ENCODE results near the gene FADS2.

The FADS2 gene

DNA sequence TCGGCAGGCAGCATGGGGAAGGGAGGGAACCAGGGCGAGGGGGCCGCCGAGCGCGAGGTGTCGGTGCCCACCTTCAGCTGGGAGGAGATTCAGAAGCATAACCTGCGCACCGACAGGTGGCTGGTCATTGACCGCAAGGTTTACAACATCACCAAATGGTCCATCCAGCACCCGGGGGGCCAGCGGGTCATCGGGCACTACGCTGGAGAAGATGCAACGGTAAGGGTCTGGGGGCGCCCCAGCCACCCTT, 204 bp downstream of the FADS2 start:
- H3K27me3 ChIP-seq: no peaks in the 10 kb centered on the region
- no peaks in the 10 kb centered on the region for H3K36me3 ChIP-seq
- peak overlapping the region; percentile 85 for H3K4me3 ChIP-seq (ENCODE audit: low read depth, low read length)
- DNase-seq: no peak
- no peaks in the 10 kb centered on the region for H3K9me3 ChIP-seq
- no peaks in the 10 kb centered on the region for H3K4me1 ChIP-seq
- TF ChIP-seq CTCF (IDR thresholded peaks at IDR 0.05; ENCODE audit: low read depth, low read length): no peak

DNA sequence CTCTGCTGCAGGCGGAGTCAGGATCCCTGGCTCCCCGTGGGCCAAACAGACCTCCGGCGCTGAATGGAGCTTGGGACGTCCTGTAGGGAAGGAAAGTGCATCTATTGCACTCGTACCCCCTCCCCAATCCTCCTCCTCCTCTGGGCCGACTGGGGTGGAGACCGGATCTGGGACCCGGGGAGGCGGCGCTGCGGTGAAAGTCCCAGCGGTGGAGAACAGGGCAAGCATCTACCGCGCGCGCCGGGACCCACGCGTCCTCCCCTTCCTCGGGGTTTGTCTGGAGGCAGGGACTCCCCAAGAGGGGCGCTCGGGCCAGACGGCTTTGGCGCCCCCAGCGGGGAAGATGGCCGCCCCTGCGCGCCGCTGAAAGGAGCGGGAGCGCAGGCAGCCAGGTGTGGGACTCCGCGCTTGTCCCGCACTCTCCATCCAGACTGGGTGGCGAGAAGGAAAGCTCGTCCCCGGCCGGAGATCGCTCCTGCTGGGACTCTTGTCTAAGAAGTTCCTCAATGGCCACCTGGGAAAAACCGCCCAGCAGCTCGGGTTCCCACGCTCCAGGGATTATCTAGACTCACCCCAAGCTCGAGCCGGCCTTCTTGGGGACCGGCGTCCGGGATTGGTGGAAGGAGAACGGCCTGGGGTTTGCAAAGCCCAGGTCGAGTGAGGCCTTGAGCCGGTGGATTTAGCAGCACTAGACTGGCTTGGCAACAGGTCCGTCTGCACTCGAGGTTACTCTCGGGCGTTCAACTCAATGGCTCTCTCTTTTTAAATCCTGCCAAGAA, 718 bp downstream of the FADS2 start:
- TF ChIP-seq CTCF (IDR thresholded peaks at IDR 0.05; ENCODE audit: low read depth, low read length): peak; percentile 47
- peak; percentile 47 for DNase-seq
- no peaks in the 10 kb centered on the region for H3K27me3 ChIP-seq
- H3K4me3 ChIP-seq (ENCODE audit: low read depth, low read length): peak overlapping the region; percentile 85
- no peaks in the 10 kb centered on the region for H3K9me3 ChIP-seq
- H3K4me1 ChIP-seq: no peaks in the 10 kb centered on the region
- no peaks in the 10 kb centered on the region for H3K36me3 ChIP-seq

GRCh38 chr11:61829806-61830205, 1.7 kb downstream of the FADS2 start:
- no peaks in the 10 kb centered on the region for H3K9me3 ChIP-seq
- H3K36me3 ChIP-seq: no peaks in the 10 kb centered on the region
- no peaks in the 10 kb centered on the region for H3K27me3 ChIP-seq
- TF ChIP-seq CTCF (IDR thresholded peaks at IDR 0.05; ENCODE audit: low read depth, low read length): no peak
- DNase-seq: no peak
- H3K4me1 ChIP-seq: peaks cover 3% of the 10 kb centered on the region; the same call in 1 of the 2 replicates
- H3K4me3 ChIP-seq (ENCODE audit: low read depth, low read length): peak overlapping the region; percentile 85

GRCh38 chr11:61830237-61831105, 2.4 kb downstream of the FADS2 start:
- Histone ChIP-seq H3K4me3 (ENCODE audit: low read depth, low read length) (peak overlapping the region; percentile 85), H3K4me1 (peaks cover 3% of the 10 kb centered on the region; the same call in 1 of the 2 replicates), H3K9me3 (no peaks in the 10 kb centered on the region), H3K36me3 (no peaks in the 10 kb centered on the region), H3K27me3 (no peaks in the 10 kb centered on the region)
- no peak for TF ChIP-seq CTCF (IDR thresholded peaks at IDR 0.05; ENCODE audit: low read depth, low read length)
- no peak for DNase-seq

GRCh38 chr11:61832207-61832606, 4.1 kb downstream of the FADS2 start:
- H3K27me3 ChIP-seq: no peaks in the 10 kb centered on the region
- no peaks in the 10 kb centered on the region for H3K9me3 ChIP-seq
- H3K4me3 ChIP-seq (ENCODE audit: low read depth, low read length): no peak overlapping the region
- H3K4me1 ChIP-seq: peaks cover 3% of the 10 kb centered on the region; the same call in 1 of the 2 replicates
- H3K36me3 ChIP-seq: no peaks in the 10 kb centered on the region
- TF ChIP-seq CTCF (IDR thresholded peaks at IDR 0.05; ENCODE audit: low read depth, low read length): no peak
- no peak for DNase-seq

- no peak for DNase-seq
- peaks cover 3% of the 10 kb centered on the region; the same call in 1 of the 2 replicates for H3K4me1 ChIP-seq
- H3K36me3 ChIP-seq: no peaks in the 10 kb centered on the region
- no peaks in the 10 kb centered on the region for H3K9me3 ChIP-seq
- H3K4me3 ChIP-seq (ENCODE audit: low read depth, low read length): no peak overlapping the region
- no peaks in the 10 kb centered on the region for H3K27me3 ChIP-seq
- no peak for TF ChIP-seq CTCF (IDR thresholded peaks at IDR 0.05; ENCODE audit: low read depth, low read length)
Observed at GRCh38 chr11:61832754-61833153, 4.7 kb downstream of the FADS2 start.
